Body of pancreas (tissue), 4 donors: ENCODE data around the gene CABP5.
"Not testable (repeated sequence)": the region's sequence is repeated elsewhere in the genome, so short reads cannot be mapped to it uniquely, and the experiment has no call there.

Source experiments
- POLR2A ChIP-seq, 3 donors: fragments of 450-650 bp; IDR thresholded peaks; one replicate each; pipeline ENCODE4 v1.6.1; 2016; ENCODE audit warnings: antibody characterized with exemption in 3 of 3, mild to moderate bottlenecking in 2 of 3
- TF ChIP-seq, protein P1 (sequence below), 7 experiments: fragments of 450-650 bp in 4 of 7; fragments of 200-600 bp in 3 of 7; sonication (generic) in 3 of 7; IDR thresholded peaks; one replicate each; pipeline ENCODE4 v1.5.1; 2016 to 2019; ENCODE audit warnings: antibody characterized with exemption in 7 of 7

DNA sequence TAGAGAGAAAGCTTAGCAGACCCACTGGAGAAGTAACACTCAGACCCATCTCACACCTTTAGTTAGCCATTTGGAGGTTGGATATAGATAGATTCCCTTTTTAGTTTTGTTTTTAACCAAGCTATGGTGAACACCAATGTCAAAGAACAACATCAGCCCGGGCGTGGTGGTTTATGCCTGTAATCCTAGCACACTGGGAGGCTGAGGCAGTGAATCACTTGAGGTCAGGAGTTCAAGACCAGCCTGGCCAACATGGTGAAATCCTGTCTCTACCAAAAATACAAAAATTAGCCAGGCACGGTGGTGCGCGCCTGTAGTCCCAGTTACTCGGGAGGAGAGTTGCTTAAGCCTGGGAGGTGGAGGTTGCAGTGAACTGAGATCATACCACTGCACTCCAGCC, 45.1 kb upstream of the CABP5 start:
- TF ChIP-seq, protein P1, sequence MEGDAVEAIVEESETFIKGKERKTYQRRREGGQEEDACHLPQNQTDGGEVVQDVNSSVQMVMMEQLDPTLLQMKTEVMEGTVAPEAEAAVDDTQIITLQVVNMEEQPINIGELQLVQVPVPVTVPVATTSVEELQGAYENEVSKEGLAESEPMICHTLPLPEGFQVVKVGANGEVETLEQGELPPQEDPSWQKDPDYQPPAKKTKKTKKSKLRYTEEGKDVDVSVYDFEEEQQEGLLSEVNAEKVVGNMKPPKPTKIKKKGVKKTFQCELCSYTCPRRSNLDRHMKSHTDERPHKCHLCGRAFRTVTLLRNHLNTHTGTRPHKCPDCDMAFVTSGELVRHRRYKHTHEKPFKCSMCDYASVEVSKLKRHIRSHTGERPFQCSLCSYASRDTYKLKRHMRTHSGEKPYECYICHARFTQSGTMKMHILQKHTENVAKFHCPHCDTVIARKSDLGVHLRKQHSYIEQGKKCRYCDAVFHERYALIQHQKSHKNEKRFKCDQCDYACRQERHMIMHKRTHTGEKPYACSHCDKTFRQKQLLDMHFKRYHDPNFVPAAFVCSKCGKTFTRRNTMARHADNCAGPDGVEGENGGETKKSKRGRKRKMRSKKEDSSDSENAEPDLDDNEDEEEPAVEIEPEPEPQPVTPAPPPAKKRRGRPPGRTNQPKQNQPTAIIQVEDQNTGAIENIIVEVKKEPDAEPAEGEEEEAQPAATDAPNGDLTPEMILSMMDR (IDR thresholded peaks at IDR 0.05) = not testable (repeated sequence)
- not testable (repeated sequence) for TF ChIP-seq POLR2A (IDR thresholded peaks at IDR 0.05)
